Duodenal mucosa (tissue), 2 donors: Measurements from ENCODE around the gene CPA1.
A peak's percentile ranks its signal among the peaks of the same experiment; 100 is the strongest.

ENCODE experiments used
- H3K27ac ChIP-seq: one replicate; pipeline ENCODE4 v1.7.0; 2013; ENCODE audit warnings: low read depth, low read length
- H3K27me3 ChIP-seq, 2 donors: one replicate each; pipeline ENCODE4 v1.7.0; 2013; ENCODE audit warnings: low read length in 2 of 2, control low read depth in 1 of 2; ENCODE audit not compliant: insufficient read depth in 2 of 2, control insufficient read depth in 1 of 2
- H3K36me3 ChIP-seq, 2 donors: one replicate each; pipeline ENCODE4 v1.7.0; 2013; ENCODE audit warnings: low read length in 2 of 2, control low read depth in 1 of 2; ENCODE audit not compliant: insufficient read depth in 2 of 2, control insufficient read depth in 1 of 2
- H3K4me1 ChIP-seq, 2 donors: one replicate each; pipeline ENCODE4 v1.7.0; 2013; ENCODE audit warnings: low read length in 2 of 2, control low read depth in 1 of 2; ENCODE audit not compliant: insufficient read depth in 2 of 2, control insufficient read depth in 1 of 2
- H3K4me3 ChIP-seq, 2 donors: one replicate each; pipeline ENCODE4 v1.7.0; 2013; ENCODE audit warnings: low read length in 2 of 2, low read depth in 1 of 2
- H3K9ac ChIP-seq, 2 donors: one replicate each; pipeline ENCODE4 v1.7.0; 2013; ENCODE audit warnings: low read length in 2 of 2, low read depth in 1 of 2
- H3K9me3 ChIP-seq, 2 donors: one replicate each; pipeline ENCODE4 v1.7.0; 2013; ENCODE audit warnings: low read length in 2 of 2, control low read depth in 1 of 2; ENCODE audit not compliant: control insufficient read depth in 1 of 2

Gene CPA1

DNA sequence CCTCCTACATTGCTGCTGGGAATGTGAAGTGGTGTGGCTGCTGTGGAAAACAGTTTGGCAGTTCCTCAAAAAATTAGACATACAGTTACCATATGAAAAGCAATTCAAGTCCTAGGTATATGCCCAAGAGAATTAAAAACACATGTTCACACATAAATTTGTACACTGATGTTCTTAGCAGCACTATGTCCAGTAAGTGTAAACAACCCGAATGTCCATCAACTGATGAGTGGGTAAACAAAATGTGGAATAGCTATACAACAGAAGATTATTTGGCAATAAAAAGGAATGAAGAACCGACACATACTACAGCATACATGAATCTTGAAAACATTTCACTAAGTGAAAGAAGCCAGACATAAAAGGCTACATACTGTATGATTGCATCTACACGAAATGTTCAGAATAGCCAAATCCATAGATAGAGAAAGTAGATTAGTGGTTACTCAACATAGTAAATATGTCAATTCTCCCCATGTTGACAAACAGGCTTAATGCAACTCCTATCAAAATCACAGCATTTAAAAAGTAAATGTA lies 43.3 kb downstream of the CPA1 start:
- Histone ChIP-seq H3K36me3 (no peaks in the 10 kb centered on the region), H3K4me3 (no peak overlapping the region), H3K27me3 (no peaks in the 10 kb centered on the region), H3K9me3 (no peaks in the 10 kb centered on the region), H3K9ac (no peak overlapping the region), H3K4me1 (no peaks in the 10 kb centered on the region), H3K27ac (no peak overlapping the region)

DNA sequence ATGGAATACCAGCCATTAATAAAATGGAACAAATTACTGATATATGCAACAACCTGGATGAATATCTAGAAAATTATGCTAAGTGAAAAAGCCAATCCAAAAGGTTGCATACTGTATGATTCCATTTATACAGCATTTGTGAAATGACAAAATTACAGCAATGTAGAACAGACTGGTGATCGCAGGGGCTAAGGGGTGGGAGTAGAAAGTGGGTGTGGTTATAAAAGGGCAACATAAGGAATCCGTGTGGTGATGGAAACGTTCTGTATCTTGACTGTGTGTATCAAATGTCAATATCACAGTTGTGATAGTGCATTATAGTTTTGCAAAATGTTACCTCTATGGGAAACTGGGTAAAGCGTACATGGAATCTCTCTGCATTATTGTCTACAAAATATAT lies 45.5 kb downstream of the CPA1 start:
- no peak overlapping the region for H3K9ac ChIP-seq
- no peak overlapping the region for H3K4me3 ChIP-seq
- no peaks in the 10 kb centered on the region for H3K27me3 ChIP-seq
- no peaks in the 10 kb centered on the region for H3K36me3 ChIP-seq
- H3K4me1 ChIP-seq, result no peaks in the 10 kb centered on the region
- H3K27ac ChIP-seq, result no peak overlapping the region
- H3K9me3 ChIP-seq, result no peaks in the 10 kb centered on the region

- Histone ChIP-seq H3K27ac (no peak overlapping the region), H3K27me3 (no peaks in the 10 kb centered on the region), H3K9ac (no peak overlapping the region), H3K4me1 (peaks cover 0 to 4% of the 10 kb centered on the region in 2 donors), H3K4me3 (no peak overlapping the region), H3K9me3 (no peaks in the 10 kb centered on the region), H3K36me3 (no peaks in the 10 kb centered on the region)
Observed at GRCh38 chr7:130426564-130426963, 46.3 kb downstream of the CPA1 start.

DNA sequence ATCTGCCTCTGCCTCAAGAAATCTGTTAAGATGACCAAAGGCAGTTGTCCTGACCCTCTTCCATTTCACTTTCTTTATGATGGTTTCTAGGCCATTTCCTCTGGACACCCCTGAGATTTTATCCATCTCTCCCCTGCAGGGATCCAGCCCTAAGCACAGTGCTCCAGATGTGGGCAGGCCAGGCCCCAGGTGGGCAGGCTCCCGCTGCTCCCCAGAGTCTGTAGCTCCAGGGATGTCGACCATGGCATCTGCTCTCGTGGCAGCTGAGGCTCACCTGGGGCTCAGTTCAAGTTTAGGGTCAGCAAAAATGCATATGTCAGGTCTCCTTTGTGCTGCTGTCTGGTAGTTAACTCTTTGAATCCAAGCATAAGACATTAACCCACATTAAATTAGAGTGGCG lies 48.7 kb downstream of the CPA1 start:
- no peak overlapping the region for H3K9ac ChIP-seq
- no peak overlapping the region for H3K27ac ChIP-seq
- H3K9me3 ChIP-seq, result no peaks in the 10 kb centered on the region
- no peaks in the 10 kb centered on the region for H3K27me3 ChIP-seq
- H3K36me3 ChIP-seq, result no peaks in the 10 kb centered on the region
- H3K4me3 ChIP-seq, result no peak overlapping the region
- H3K4me1 ChIP-seq, result peaks cover 4% of the 10 kb centered on the region in 2 donors

DNA sequence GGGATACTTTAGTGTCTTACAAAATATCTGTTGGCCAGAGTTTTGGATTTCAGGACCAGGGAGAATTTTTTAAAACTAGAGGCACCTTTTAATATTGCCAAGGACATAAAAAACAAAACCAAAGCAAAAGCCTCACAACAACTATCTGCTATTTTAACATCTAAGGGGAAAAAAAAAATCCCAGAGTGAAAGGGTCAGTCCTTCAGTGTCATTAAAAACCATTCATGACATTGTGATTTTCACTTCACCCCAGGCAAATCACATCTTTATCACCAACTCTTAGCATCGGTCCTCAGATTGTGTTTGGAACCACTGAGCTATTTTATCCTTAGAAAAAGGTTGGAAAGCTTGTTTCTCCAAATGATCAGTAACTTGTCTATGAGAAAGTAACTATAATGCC lies 49.8 kb downstream of the CPA1 start:
- Histone ChIP-seq H3K9ac (no peak overlapping the region), H3K4me3 (no peak overlapping the region), H3K27ac (no peak overlapping the region), H3K36me3 (no peaks in the 10 kb centered on the region), H3K4me1 (peaks cover 4% of the 10 kb centered on the region in 2 donors), H3K27me3 (no peaks in the 10 kb centered on the region), H3K9me3 (no peaks in the 10 kb centered on the region)

GRCh38 chr7:130430841-130431666 lies 50.8 kb downstream of the CPA1 start:
- Histone ChIP-seq H3K36me3 (no peaks in the 10 kb centered on the region), H3K27ac (no peak overlapping the region), H3K27me3 (no peaks in the 10 kb centered on the region), H3K4me1 (peaks cover 4% of the 10 kb centered on the region in 2 donors), H3K9ac (no peak overlapping the region), H3K4me3 (peak overlapping the region in 1 of 2 donors; percentile 28), H3K9me3 (no peaks in the 10 kb centered on the region)

- Histone ChIP-seq H3K4me1 (peaks cover 4% of the 10 kb centered on the region in 2 donors), H3K27ac (no peak overlapping the region)
Observed at GRCh38 chr7:130432886-130433285, 52.6 kb downstream of the CPA1 start.

GRCh38 chr7:130433301-130433700 lies 53.0 kb downstream of the CPA1 start:
- Histone ChIP-seq H3K27me3 (no peaks in the 10 kb centered on the region), H3K27ac (no peak overlapping the region), H3K9ac (no peak overlapping the region), H3K4me1 (peaks cover 4% of the 10 kb centered on the region in 2 donors), H3K36me3 (no peaks in the 10 kb centered on the region), H3K9me3 (no peaks in the 10 kb centered on the region), H3K4me3 (no peak overlapping the region)

More at GRCh38 chr7:130432886-130433285, 52.6 kb downstream of the CPA1 start:
- H3K36me3 ChIP-seq, result no peaks in the 10 kb centered on the region
- H3K4me3 ChIP-seq, result no peak overlapping the region
- H3K9me3 ChIP-seq, result no peaks in the 10 kb centered on the region
- no peak overlapping the region for H3K9ac ChIP-seq
- no peaks in the 10 kb centered on the region for H3K27me3 ChIP-seq

- Histone ChIP-seq H3K9ac (no peak overlapping the region), H3K4me3 (no peak overlapping the region), H3K9me3 (no peaks in the 10 kb centered on the region), H3K27me3 (no peaks in the 10 kb centered on the region), H3K4me1 (peaks cover 4% of the 10 kb centered on the region in 2 donors), H3K27ac (no peak overlapping the region), H3K36me3 (no peaks in the 10 kb centered on the region)
Observed at GRCh38 chr7:130435311-130435854, 55.1 kb downstream of the CPA1 start.

- no peaks in the 10 kb centered on the region for H3K36me3 ChIP-seq
- H3K4me3 ChIP-seq, result no peak overlapping the region
- H3K4me1 ChIP-seq, result peaks cover 3 to 4% of the 10 kb centered on the region in 2 donors
- no peaks in the 10 kb centered on the region for H3K9me3 ChIP-seq
- H3K27me3 ChIP-seq, result no peaks in the 10 kb centered on the region
- H3K9ac ChIP-seq, result no peak overlapping the region
- no peak overlapping the region for H3K27ac ChIP-seq
Observed at GRCh38 chr7:130436253-130436652, 56.0 kb downstream of the CPA1 start.
